GM12801 (cell line): ENCODE data around the gene UBQLN1.

Experiments
- CTCF ChIP-seq: IDR thresholded peaks from one replicate; pipeline ENCODE4 v1.5.1; 2011; ENCODE audit warnings: control low read depth; ENCODE audit not compliant: insufficient read length; ENCODE audit errors: extremely low read depth

UBQLN1 gene

GRCh38 chr9:83633255-83633654, 74.5 kb downstream of the UBQLN1 start:
- no peak for TF ChIP-seq CTCF

DNA sequence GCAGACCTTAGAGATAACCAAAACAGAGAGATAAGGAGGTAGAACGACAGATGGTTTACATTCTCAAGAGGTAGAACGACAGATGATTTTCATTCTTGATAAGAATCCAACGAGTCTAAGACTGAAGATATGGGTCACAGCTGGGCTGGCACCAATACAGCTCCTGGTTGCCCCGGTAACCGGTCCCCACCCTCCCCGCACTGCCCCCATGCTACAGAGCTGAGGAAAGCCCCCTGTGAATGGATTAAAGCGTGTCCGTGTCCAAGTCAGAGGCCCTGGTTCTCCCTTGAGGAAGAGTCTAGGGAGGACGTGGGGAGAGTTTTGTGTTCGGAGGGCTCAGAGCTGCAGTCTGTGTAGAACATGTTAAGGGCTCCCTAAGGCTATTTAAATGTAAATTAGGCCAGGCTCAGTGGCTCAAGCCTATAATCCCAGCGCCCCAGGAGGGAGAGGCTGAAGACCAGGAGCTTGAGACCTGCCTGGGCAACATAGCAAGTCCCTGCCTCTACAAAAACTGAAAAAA, 76.8 kb downstream of the UBQLN1 start:
- TF ChIP-seq CTCF = no peak

- TF ChIP-seq CTCF = no peak
Observed at GRCh38 chr9:83629433-83630104, 78.2 kb downstream of the UBQLN1 start.

DNA sequence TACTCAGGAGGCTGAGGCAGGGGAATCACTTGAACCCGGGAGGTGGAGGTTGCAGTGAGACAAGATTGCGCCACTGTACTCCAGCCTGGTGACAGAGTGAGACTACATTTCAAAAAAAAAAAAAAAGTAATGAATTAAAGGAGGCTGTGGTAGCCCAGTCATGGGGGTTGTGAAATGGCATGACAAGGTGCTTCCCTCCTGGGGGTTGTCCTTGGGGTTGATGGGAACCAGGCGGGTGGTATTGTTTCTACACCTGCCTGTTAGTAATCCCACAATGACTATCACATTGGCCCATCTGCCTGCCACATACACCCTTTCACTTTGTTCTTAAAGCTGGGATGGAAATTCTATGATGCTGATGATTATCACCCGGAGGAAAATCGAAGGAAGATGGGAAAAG, 79.2 kb downstream of the UBQLN1 start:
- TF ChIP-seq CTCF = no peak

GRCh38 chr9:83625178-83625577, 82.6 kb downstream of the UBQLN1 start:
- no peak for TF ChIP-seq CTCF

GRCh38 chr9:83623679-83624076, 84.1 kb downstream of the UBQLN1 start:
- no peak for TF ChIP-seq CTCF

DNA sequence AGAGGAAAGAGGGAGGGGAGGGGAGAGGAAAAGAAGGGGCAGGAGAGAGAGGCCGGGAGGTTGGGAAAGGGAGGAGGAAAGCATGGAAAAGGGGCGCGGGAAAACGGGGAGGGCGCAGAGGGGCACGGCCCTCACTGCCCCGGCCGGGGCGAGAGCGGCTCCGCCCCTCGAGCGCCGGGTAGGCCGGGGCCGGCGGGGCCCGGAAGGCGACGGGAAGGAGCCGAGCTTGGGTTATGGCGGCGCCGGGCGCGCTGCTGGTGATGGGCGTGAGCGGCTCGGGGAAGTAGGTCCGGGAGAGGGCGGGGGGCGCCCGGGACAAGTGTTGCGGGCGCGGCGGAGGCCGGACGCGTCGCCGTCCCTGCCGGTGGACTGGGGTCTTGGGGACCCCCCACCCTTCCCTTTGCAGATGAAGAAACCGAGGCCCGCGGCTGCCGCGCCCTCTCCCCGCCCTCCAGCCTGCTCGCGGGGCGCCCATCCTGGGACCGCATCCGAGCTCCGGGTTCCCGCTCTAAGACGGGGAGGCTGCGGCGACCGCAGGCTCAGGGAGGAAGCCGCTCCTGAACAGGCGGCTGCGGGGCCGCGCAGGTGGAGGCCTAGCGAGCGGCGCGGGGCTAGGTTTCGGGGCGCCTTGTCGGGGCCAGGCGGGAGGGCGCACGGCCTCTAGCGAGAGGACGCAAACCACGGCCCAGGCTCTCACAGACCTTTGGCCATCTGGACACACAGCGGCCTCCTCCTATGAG, 84.6 kb downstream of the UBQLN1 start, which contains the start of gene IDNK:
Gene IDNK (plus strand): TSS at position 205 of the 740 bp plus-strand sequence. CDS start 29 bp downstream, at position 234.
- no peak for TF ChIP-seq CTCF
